ENCODE measurements around the gene CNTNAP3.
"Not testable (repeated sequence)": the region's sequence is repeated elsewhere in the genome, so short reads cannot be mapped to it uniquely, and the experiment has no call there.

- not testable (repeated sequence) for TF ChIP-seq POLR2A, CTCF (IDR thresholded peaks at IDR 0.05)
These were observed 225.0 kb downstream of the CNTNAP3 start for GRCh38 chr9:39062966-39063365.
